Endodermal cell (in vitro differentiated cells): ENCODE results near the gene C1orf116. TPM values are rescaled to one million over a fixed set of nuclear protein-coding genes. Genes with fewer than 3 reads are reported as not detected.

Experiments
- DNase-seq: peaks from one replicate; pipeline ENCODE4 v3.0.0-alpha.2; 2017
- H3K27ac ChIP-seq: 2 replicates; pipeline ENCODE4 v1.5.1; 2013; ENCODE audit warnings: mild to moderate bottlenecking, low read depth, low read length, moderate library complexity
- H3K27me3 ChIP-seq: 2 replicates; pipeline ENCODE4 v1.6.1; 2013; ENCODE audit warnings: mild to moderate bottlenecking, low read length, moderate library complexity; ENCODE audit not compliant: insufficient read depth, control insufficient read depth, poor library complexity, severe bottlenecking
- H3K36me3 ChIP-seq: 2 replicates; pipeline ENCODE4 v1.7.0; 2013; ENCODE audit warnings: mild to moderate bottlenecking, low read length, moderate library complexity; ENCODE audit not compliant: control insufficient read depth, insufficient read depth
- H3K4me1 ChIP-seq: one replicate; pipeline ENCODE4 v1.7.0; 2013; ENCODE audit warnings: low read length; ENCODE audit not compliant: control insufficient read depth, insufficient read depth
- H3K4me3 ChIP-seq: 2 replicates; pipeline ENCODE4 v1.5.1; 2013; ENCODE audit warnings: mild to moderate bottlenecking, low read length, moderate library complexity
- H3K9ac ChIP-seq: 2 replicates; pipeline ENCODE4 v1.6.1; 2013; ENCODE audit warnings: mild to moderate bottlenecking, low read length, moderate library complexity; ENCODE audit not compliant: poor library complexity, severe bottlenecking; ENCODE audit errors: extremely low read depth
- H3K9me3 ChIP-seq: 2 replicates; pipeline ENCODE4 v1.6.1; 2013; ENCODE audit warnings: mild to moderate bottlenecking, low read length, moderate library complexity; ENCODE audit not compliant: control insufficient read depth
- H3K27ac Mint-ChIP-seq: 2 replicates; pipeline ENCODE4 v1.8.0; 2020; ENCODE audit warnings: mixed read lengths
- H3K27me3 Mint-ChIP-seq: 2 replicates; pipeline ENCODE4 v1.8.0; 2021; ENCODE audit warnings: mild to moderate bottlenecking, mixed read lengths; ENCODE audit not compliant: insufficient read depth
- H3K36me3 Mint-ChIP-seq: 2 replicates; pipeline ENCODE4 v1.8.0; 2020; ENCODE audit warnings: low read depth, mixed read lengths
- H3K4me1 Mint-ChIP-seq: 2 replicates; pipeline ENCODE4 v1.8.0; 2020; ENCODE audit warnings: mixed read lengths
- H3K4me3 Mint-ChIP-seq: 2 replicates; pipeline ENCODE4 v1.8.0; 2020; ENCODE audit warnings: mild to moderate bottlenecking, moderate library complexity, mixed read lengths
- H3K9me3 Mint-ChIP-seq: 2 replicates; pipeline ENCODE4 v1.8.0; 2020; ENCODE audit warnings: mild to moderate bottlenecking, mixed read lengths
- WGBS, 2 experiments: methylation state at CpG; one replicate each; pipeline versions ENCODE4 v1.1.5 to v1.1.7; 2013; ENCODE audit warnings: missing lambda C conversion rate in 2 of 2, mixed read lengths in 1 of 2; ENCODE audit not compliant: insufficient coverage in 1 of 2, insufficient read length in 1 of 2; 5-methylcytosine and 5-hydroxymethylcytosine counted together
- total RNA-seq, 2 donors: library from RNA; stranded (reverse); fragmentation: NEBNext Ultra II Directional in 1 of 2; extraction: Animal tissue kit (Norgen Biotek cat#: 25700) in 1 of 2; gene quantifications; 2 replicates in 1 of 2; 3 replicates in 1 of 2; pipeline ENCODE4 v1.2.1, GENCODE V29; 2021
- TF ChIP-seq, protein P1 (sequence below): fragments of 200-600 bp; sonication (generic); conservative IDR thresholded peaks from 2 replicates; pipeline ENCODE4 v1.5.0; 2021; ENCODE audit warnings: antibody characterized with exemption, mild to moderate bottlenecking

C1orf116 gene
- total RNA-seq, 2 donors from 2014 or later: 0.55 to 0.60 TPM

DNA sequence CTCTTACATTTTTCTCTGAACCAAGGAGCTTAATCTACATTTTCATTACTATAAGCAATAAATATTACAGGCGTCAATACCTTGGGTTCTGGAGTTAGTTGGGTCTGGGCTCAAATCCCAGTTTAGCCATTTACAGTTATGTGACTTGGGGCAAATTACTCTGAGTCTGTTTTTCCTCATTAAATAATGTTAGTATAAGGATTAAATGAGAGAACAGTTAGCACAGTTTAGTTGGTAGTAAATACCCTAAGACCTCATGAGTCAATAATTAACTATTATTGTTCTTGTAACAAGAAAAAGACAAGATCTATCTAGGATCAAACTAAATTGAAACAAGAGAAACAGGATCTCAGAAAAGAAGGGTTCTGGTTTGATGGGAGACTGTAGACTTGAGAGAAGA lies 4.6 kb downstream of the C1orf116 start:
- Histone ChIP-seq H3K27ac (no peak overlapping the region), H3K9ac (no peak overlapping the region), H3K36me3 (no peaks in the 10 kb centered on the region), H3K27me3 (peaks cover 24% of the 10 kb centered on the region), H3K4me3 (no peak overlapping the region), H3K9me3 (no peaks in the 10 kb centered on the region), H3K4me1 (peaks cover 30% of the 10 kb centered on the region)
- H3K9me3 Mint-ChIP-seq: no peaks in the 10 kb centered on the region
- peaks cover 7% of the 10 kb centered on the region for H3K27me3 Mint-ChIP-seq
- no peak overlapping the region for H3K27ac Mint-ChIP-seq
- TF ChIP-seq, protein P1, sequence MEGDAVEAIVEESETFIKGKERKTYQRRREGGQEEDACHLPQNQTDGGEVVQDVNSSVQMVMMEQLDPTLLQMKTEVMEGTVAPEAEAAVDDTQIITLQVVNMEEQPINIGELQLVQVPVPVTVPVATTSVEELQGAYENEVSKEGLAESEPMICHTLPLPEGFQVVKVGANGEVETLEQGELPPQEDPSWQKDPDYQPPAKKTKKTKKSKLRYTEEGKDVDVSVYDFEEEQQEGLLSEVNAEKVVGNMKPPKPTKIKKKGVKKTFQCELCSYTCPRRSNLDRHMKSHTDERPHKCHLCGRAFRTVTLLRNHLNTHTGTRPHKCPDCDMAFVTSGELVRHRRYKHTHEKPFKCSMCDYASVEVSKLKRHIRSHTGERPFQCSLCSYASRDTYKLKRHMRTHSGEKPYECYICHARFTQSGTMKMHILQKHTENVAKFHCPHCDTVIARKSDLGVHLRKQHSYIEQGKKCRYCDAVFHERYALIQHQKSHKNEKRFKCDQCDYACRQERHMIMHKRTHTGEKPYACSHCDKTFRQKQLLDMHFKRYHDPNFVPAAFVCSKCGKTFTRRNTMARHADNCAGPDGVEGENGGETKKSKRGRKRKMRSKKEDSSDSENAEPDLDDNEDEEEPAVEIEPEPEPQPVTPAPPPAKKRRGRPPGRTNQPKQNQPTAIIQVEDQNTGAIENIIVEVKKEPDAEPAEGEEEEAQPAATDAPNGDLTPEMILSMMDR: no peak
- no peak for DNase-seq
- peaks cover 77% of the 10 kb centered on the region for H3K4me1 Mint-ChIP-seq
- WGBS, 2 experiments: 88% methylated on average over 1 of the region's 1 CpG; no CpG with 5 or more reads in 1 of the 2 experiments
- no peaks in the 10 kb centered on the region for H3K36me3 Mint-ChIP-seq
- no peak overlapping the region for H3K4me3 Mint-ChIP-seq

DNA sequence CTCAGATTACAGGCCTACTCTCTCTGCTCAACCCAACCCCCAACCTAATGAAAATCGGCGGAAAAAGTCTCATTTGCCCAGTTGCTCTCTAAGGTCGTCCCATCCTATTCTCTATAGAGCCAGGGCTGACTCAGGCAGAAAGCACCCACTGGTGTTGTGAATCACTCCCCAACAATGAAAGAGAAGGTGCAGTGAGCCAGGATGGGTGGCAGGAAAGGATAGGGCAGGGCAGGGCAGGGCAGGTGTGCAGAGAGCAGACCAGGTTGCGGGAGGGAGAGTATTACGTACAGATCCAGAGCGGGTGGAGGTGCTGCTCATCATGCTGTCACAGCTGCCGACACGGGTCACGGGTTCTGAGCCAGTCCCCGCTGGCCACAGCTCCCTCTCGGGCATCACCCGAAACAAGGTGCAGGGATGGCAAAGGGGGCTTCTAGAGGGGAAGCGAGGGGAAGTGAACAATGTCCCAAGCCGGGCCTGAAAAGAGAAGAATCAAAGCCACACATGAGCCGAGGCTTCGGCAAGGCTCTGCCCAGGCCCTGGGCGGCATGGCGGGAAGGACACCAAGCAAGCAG lies 5.3 kb downstream of the C1orf116 start:
- Histone ChIP-seq H3K27me3 (peaks cover 24% of the 10 kb centered on the region), H3K36me3 (no peaks in the 10 kb centered on the region), H3K9me3 (no peaks in the 10 kb centered on the region), H3K27ac (no peak overlapping the region), H3K4me1 (peaks cover 29% of the 10 kb centered on the region), H3K4me3 (no peak overlapping the region), H3K9ac (no peak overlapping the region)
- no peaks in the 10 kb centered on the region for H3K36me3 Mint-ChIP-seq
- H3K9me3 Mint-ChIP-seq: no peaks in the 10 kb centered on the region
- peaks cover 7% of the 10 kb centered on the region for H3K27me3 Mint-ChIP-seq
- TF ChIP-seq, protein P1: no peak
- H3K4me3 Mint-ChIP-seq: no peak overlapping the region
- no peak overlapping the region for H3K27ac Mint-ChIP-seq
- H3K4me1 Mint-ChIP-seq: peaks cover 73% of the 10 kb centered on the region
- no peak for DNase-seq
- 94 to 99% methylated on average over 14 to 18 of the region's 18 CpGs for WGBS, 2 experiments

DNA sequence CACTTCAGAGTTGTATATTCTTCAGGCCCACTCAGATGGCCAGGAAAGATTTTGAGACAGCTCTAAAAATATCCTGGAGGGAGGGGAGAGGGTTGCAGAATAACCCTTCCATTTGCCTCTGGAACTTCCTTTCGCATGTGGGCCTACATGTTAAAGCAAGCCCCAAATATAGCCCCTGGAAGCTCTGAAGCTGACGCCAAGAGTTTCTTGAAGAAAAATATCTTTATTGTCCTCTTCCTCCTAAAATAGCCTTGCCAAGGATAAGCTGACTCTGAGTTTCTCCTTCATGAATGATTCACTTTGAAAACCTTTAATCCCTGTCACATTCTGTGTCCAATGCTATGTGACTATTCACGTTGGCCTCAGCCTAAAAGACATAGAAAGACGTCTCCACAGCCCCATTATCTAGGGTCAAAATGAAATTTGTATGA lies 6.4 kb downstream of the C1orf116 start:
- Mint-ChIP-seq H3K4me3 (no peak overlapping the region), H3K27me3 (peaks cover 7% of the 10 kb centered on the region), H3K9me3 (no peaks in the 10 kb centered on the region), H3K27ac (no peak overlapping the region), H3K4me1 (peaks cover 61% of the 10 kb centered on the region), H3K36me3 (no peaks in the 10 kb centered on the region)
- no peak overlapping the region for H3K27ac ChIP-seq
- H3K4me1 ChIP-seq: peaks cover 25% of the 10 kb centered on the region
- no peak for DNase-seq
- H3K36me3 ChIP-seq: no peaks in the 10 kb centered on the region
- H3K4me3 ChIP-seq: no peak overlapping the region
- no peaks in the 10 kb centered on the region for H3K9me3 ChIP-seq
- peaks cover 24% of the 10 kb centered on the region for H3K27me3 ChIP-seq
- H3K9ac ChIP-seq: no peak overlapping the region
- WGBS, 2 experiments: 95 to 97% methylated on average over 2 to 4 of the region's 4 CpGs
- TF ChIP-seq, protein P1: no peak
